Dendritic cell treated with granulocyte-macrophage colony-stimulating factor and Interleukin-4, amounts not matched to agents 40 ng/mL and 50 ng/mL, for 4 days (primary cell): ENCODE data around the gene VPS35L.
A peak's percentile ranks its signal among the peaks of the same experiment; 100 is the strongest.

ENCODE experiments used
- H3K27ac Mint-ChIP-seq: one replicate; pipeline ENCODE4 v1.8.0; 2022; ENCODE audit warnings: mild to moderate bottlenecking, mixed read lengths
- H3K27me3 Mint-ChIP-seq: one replicate; pipeline ENCODE4 v1.8.0; 2022; ENCODE audit warnings: mild to moderate bottlenecking, mixed read lengths
- H3K36me3 Mint-ChIP-seq: one replicate; pipeline ENCODE4 v1.8.0; 2022; ENCODE audit warnings: low read depth, mixed read lengths
- H3K4me1 Mint-ChIP-seq: one replicate; pipeline ENCODE4 v1.8.0; 2022; ENCODE audit warnings: low read depth, mixed read lengths
- H3K4me3 Mint-ChIP-seq: one replicate; pipeline ENCODE4 v1.8.0; 2022; ENCODE audit warnings: mild to moderate bottlenecking, moderate library complexity, mixed read lengths
- H3K9me3 Mint-ChIP-seq: one replicate; pipeline ENCODE4 v1.8.0; 2022; ENCODE audit warnings: mixed read lengths
- intact Hi-C: fragments of 100-400 bp; cut with micrococcal nuclease; formaldehyde crosslinking; loops from one replicate; pipeline ENCODE4 v1.15.0; 2022

The VPS35L gene

DNA sequence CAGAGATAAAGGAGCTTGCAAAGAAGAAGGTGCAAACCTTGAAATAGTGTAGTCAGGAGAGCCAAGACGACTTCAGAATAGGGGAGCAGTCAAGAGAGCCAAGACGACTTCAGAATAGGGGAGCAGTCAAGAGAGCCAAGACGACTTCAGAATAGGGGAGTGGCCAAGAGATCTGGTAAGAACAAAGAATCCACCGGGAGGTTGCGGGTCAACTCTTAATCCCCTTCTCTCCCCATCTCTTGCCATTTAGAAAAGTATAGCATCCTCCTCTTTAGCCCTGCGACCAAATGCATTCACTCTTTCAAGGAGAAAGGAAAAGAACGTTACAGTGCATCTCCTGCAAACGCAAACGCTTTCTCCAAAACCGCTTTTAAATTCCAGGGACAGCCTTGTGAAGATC, 161.8 kb downstream of the VPS35L start:
- H3K9me3 Mint-ChIP-seq = no peaks in the 10 kb centered on the region
- intact Hi-C loops = no loop called here
- H3K4me1 Mint-ChIP-seq = peaks cover 26% of the 10 kb centered on the region

GRCh38 chr16:19717741-19718623, 162.5 kb downstream of the VPS35L start, which contains the start of the genes IQCK and KNOP1:
Gene IQCK (plus strand): TSS chr16:19718271. CDS start chr16:19718307, 36 bp downstream.
Gene KNOP1 (minus strand): TSS chr16:19718227. CDS start chr16:19715035, 3,192 bp downstream.
- peak within 1 kb of the TSS; percentile 94 for H3K4me3 Mint-ChIP-seq
- no peaks in the 10 kb centered on the region for H3K27me3 Mint-ChIP-seq
- peak within 1 kb of the TSS; percentile 82 for H3K27ac Mint-ChIP-seq
- H3K4me1 Mint-ChIP-seq = peaks cover 29% of the 10 kb centered on the region
- peaks cover 28% of the 10 kb centered on the region for H3K36me3 Mint-ChIP-seq
- intact Hi-C loops = no loop called here
- H3K9me3 Mint-ChIP-seq = no peaks in the 10 kb centered on the region

More for the DNA sequence above, 161.8 kb downstream of the VPS35L start:
- Mint-ChIP-seq H3K36me3 (peaks cover 32% of the 10 kb centered on the region), H3K27ac (peak overlapping the region; percentile 82), H3K4me3 (peak overlapping the region; percentile 94), H3K27me3 (no peaks in the 10 kb centered on the region)

GRCh38 chr16:19718624-19718965, 163.1 kb downstream of the VPS35L start:
- Mint-ChIP-seq H3K4me1 (peaks cover 29% of the 10 kb centered on the region), H3K27me3 (no peaks in the 10 kb centered on the region), H3K4me3 (peak overlapping the region; percentile 94), H3K36me3 (peaks cover 22% of the 10 kb centered on the region), H3K27ac (peak overlapping the region; percentile 82), H3K9me3 (no peaks in the 10 kb centered on the region)
- intact Hi-C loops = no loop called here

DNA sequence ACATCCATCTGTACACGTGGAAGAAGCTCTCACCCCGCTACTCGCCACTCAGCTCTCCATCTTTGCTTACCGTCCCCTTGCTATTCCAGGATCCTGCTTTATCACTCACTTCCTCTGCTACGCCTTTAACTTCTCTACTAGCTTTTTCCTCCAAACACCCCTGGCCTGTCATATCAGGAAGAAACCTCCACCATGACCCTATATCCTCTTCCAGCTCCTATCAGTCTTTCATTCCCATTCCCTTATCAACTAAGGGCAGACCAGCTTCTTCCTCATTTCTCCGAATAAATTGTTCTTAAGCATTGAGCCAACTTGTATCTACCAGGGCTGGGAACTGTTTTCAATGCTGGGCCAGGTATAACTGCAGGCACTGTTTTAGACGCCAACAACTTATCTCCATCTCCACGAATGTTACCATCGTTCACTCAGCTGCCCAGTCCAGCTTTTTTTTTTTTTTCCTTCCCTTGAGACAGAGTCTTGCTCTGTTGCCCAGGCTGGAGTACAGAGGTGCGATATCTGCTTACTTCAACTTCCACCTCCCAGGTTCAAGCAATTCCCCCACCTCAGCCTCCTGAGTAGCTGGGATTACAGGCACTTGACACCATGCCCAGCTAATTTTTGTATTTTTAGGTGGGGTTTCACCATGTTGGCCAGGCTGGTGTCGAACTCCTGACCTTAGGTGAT, 166.9 kb downstream of the VPS35L start:
- Mint-ChIP-seq H3K4me1 (peaks cover 7% of the 10 kb centered on the region), H3K27me3 (no peaks in the 10 kb centered on the region), H3K36me3 (peaks cover 8% of the 10 kb centered on the region), H3K4me3 (no peak overlapping the region), H3K27ac (no peak overlapping the region), H3K9me3 (no peaks in the 10 kb centered on the region)
- intact Hi-C loops = no loop called here

- intact Hi-C loops = no loop called here
- Mint-ChIP-seq H3K4me1 (peaks cover 6% of the 10 kb centered on the region), H3K9me3 (no peaks in the 10 kb centered on the region), H3K4me3 (no peak overlapping the region), H3K27ac (no peak overlapping the region), H3K36me3 (peaks cover 3% of the 10 kb centered on the region), H3K27me3 (no peaks in the 10 kb centered on the region)
Measured at GRCh38 chr16:19722981-19723380, 167.5 kb downstream of the VPS35L start.

GRCh38 chr16:19728636-19728965, 173.1 kb downstream of the VPS35L start:
- Mint-ChIP-seq H3K4me1 (no peaks in the 10 kb centered on the region), H3K36me3 (no peaks in the 10 kb centered on the region), H3K27ac (no peak overlapping the region), H3K9me3 (no peaks in the 10 kb centered on the region), H3K4me3 (no peak overlapping the region), H3K27me3 (no peaks in the 10 kb centered on the region)
- intact Hi-C loops = no loop called here

DNA sequence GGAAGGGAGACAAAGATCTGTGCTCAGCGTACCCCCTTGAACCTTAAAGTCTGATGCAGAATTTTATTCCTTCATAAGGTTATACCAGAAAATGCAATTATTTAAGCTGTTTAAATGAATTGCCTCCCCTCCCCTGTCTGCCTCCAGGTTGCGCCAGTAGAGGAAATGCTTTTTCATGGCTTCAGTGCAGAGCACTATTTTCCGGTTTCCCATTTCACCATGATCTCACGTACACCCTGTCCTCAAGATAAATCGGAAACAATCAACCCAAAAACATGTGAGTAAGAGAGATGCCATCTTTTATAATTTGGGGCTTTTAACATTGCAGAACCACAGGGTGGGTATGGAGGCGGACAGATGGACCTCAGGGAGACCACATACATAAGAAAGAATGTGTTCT, 178.0 kb downstream of the VPS35L start:
- Mint-ChIP-seq H3K36me3 (no peaks in the 10 kb centered on the region), H3K4me1 (peaks cover 15% of the 10 kb centered on the region)
- intact Hi-C loops = no loop called here

DNA sequence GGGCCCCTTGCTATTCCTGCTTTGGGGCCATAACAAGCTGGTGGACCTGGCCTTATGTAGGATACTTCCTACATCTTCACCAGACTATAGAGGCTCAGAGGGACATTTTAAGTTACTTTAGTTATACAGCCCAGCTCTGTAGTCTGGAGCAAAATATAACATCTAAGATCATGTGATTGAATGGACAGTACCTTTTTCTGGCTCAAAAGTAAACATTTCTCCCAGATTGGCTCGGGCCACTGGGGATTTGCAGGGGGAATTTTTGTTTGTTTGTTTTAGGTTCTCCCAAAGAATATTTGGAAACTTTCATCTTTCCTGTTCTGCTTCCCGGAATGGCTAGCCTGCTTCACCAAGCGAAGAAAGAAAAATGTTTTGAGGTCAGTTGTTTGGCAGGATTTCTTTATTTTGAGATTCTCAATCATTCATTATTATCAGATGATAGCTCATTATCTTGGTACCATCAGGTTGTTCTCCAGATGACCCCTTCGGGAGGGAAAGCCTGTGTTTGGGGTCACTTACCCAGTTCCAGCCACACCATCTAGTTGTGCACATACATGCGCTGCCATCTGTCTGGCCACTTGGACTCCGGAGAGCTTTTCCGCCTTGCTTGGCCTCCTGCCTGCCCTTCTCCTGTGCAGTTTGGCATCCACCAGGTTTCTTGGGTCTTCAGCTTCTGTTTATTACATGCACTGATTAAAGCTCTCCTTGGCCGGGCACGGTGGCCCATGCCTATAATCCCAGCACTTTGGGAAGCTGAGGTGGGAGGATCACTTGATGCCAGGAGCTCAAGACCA, 179.8 kb downstream of the VPS35L start:
- no peaks in the 10 kb centered on the region for H3K36me3 Mint-ChIP-seq
- H3K4me3 Mint-ChIP-seq = no peak overlapping the region
- H3K4me1 Mint-ChIP-seq = peaks cover 15% of the 10 kb centered on the region
- H3K9me3 Mint-ChIP-seq = no peaks in the 10 kb centered on the region
- no peak overlapping the region for H3K27ac Mint-ChIP-seq
- intact Hi-C loops = no loop called here
- H3K27me3 Mint-ChIP-seq = no peaks in the 10 kb centered on the region

More for the DNA sequence above, 178.0 kb downstream of the VPS35L start:
- H3K27me3 Mint-ChIP-seq = no peaks in the 10 kb centered on the region
- no peaks in the 10 kb centered on the region for H3K9me3 Mint-ChIP-seq
- H3K4me3 Mint-ChIP-seq = no peak overlapping the region
- no peak overlapping the region for H3K27ac Mint-ChIP-seq

GRCh38 chr16:19737306-19738038, 182.0 kb downstream of the VPS35L start:
- no peaks in the 10 kb centered on the region for H3K9me3 Mint-ChIP-seq
- H3K4me1 Mint-ChIP-seq = peaks cover 15% of the 10 kb centered on the region
- no peak overlapping the region for H3K4me3 Mint-ChIP-seq
- H3K36me3 Mint-ChIP-seq = no peaks in the 10 kb centered on the region
- H3K27ac Mint-ChIP-seq = peak overlapping the region; percentile 63
- H3K27me3 Mint-ChIP-seq = no peaks in the 10 kb centered on the region
- intact Hi-C loops = no loop called here

GRCh38 chr16:19741354-19741753, 185.9 kb downstream of the VPS35L start:
- H3K27me3 Mint-ChIP-seq = no peaks in the 10 kb centered on the region
- no peak overlapping the region for H3K4me3 Mint-ChIP-seq
- H3K27ac Mint-ChIP-seq = no peak overlapping the region
- H3K4me1 Mint-ChIP-seq = peaks cover 15% of the 10 kb centered on the region
- intact Hi-C loops = no loop called here
- H3K36me3 Mint-ChIP-seq = no peaks in the 10 kb centered on the region
- H3K9me3 Mint-ChIP-seq = no peaks in the 10 kb centered on the region

DNA sequence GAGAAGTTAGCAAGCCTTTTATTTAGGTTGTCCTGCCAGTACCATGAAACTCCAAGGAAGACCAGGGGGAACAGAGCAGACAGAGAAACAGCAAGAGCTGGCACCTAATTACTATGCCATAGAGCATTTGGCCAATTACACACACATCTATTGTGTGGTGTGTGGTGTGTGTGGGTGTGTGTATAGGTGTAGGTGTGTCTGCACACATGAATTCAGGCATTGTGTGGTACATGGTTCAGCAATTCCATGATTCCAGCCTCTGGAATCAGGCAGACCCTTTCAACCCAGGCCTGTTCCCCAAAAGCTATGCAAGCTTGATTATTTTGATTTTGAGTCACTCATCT, 188.3 kb downstream of the VPS35L start:
- no peak overlapping the region for H3K27ac Mint-ChIP-seq
- intact Hi-C loops = no loop called here
- no peaks in the 10 kb centered on the region for H3K36me3 Mint-ChIP-seq
- H3K9me3 Mint-ChIP-seq = no peaks in the 10 kb centered on the region
- H3K4me3 Mint-ChIP-seq = no peak overlapping the region
- H3K27me3 Mint-ChIP-seq = no peaks in the 10 kb centered on the region
- no peaks in the 10 kb centered on the region for H3K4me1 Mint-ChIP-seq

GRCh38 chr16:19744670-19745069, 189.2 kb downstream of the VPS35L start:
- Mint-ChIP-seq H3K4me1 (no peaks in the 10 kb centered on the region), H3K9me3 (no peaks in the 10 kb centered on the region), H3K27me3 (no peaks in the 10 kb centered on the region), H3K4me3 (no peak overlapping the region), H3K27ac (no peak overlapping the region), H3K36me3 (no peaks in the 10 kb centered on the region)
- intact Hi-C loops = no loop called here

- no peaks in the 10 kb centered on the region for H3K9me3 Mint-ChIP-seq
- H3K36me3 Mint-ChIP-seq = no peaks in the 10 kb centered on the region
- no peak overlapping the region for H3K4me3 Mint-ChIP-seq
- H3K27ac Mint-ChIP-seq = no peak overlapping the region
- intact Hi-C loops = no loop called here
- H3K27me3 Mint-ChIP-seq = no peaks in the 10 kb centered on the region
- no peaks in the 10 kb centered on the region for H3K4me1 Mint-ChIP-seq
Measured at GRCh38 chr16:19745286-19746010, 189.9 kb downstream of the VPS35L start.
